Measurements from ENCODE around the gene ATP8A2.

ATP8A2 gene

DNA sequence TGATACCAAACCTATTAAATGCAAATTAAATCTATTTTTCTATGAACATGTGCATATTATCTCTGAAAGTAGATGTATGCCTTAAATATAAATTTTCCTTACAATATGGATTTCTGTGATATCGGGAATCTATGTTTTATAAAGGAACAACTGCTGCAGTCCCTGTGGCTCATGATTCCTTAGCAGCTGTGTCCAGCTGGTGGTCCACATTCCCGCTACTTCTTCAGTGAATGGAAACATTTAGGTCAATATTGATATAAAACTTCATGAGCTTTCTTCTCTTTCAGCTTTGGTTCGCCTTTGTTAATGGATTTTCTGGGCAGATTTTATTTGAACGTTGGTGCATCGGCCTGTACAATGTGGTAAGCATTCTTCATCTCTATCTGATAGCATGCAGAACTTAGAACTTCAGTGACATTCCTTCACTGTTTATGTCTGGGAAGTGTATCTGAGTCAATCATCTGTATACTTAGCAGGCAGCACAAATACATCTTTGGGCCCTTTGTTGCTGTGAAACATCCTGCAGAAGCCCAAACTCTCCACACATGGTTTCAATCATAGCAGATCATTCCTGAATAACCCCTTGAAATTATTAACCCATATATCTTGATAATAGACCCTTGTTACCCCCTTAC lies 456.2 kb downstream of the ATP8A2 start:
- DNase-seq: no peak

DNA sequence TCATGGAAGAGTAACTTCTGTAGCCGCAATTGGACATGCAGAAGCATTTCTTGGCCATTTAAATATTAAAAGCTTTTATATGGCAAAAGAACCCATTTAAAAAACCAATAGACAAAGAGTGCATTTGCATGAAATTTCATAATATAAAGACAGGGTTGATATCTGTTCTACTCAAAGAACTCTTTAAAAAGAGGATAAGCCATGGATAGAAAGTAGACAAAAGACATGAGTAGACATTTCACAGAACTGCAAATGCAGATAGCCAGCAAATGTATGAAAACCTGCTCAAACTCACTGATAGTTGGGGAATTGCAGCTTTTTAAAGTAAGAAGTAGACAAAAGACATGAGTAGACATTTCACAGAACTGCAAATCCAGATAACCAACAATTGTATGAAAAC lies 462.0 kb downstream of the ATP8A2 start:
- no peak for DNase-seq

DNA sequence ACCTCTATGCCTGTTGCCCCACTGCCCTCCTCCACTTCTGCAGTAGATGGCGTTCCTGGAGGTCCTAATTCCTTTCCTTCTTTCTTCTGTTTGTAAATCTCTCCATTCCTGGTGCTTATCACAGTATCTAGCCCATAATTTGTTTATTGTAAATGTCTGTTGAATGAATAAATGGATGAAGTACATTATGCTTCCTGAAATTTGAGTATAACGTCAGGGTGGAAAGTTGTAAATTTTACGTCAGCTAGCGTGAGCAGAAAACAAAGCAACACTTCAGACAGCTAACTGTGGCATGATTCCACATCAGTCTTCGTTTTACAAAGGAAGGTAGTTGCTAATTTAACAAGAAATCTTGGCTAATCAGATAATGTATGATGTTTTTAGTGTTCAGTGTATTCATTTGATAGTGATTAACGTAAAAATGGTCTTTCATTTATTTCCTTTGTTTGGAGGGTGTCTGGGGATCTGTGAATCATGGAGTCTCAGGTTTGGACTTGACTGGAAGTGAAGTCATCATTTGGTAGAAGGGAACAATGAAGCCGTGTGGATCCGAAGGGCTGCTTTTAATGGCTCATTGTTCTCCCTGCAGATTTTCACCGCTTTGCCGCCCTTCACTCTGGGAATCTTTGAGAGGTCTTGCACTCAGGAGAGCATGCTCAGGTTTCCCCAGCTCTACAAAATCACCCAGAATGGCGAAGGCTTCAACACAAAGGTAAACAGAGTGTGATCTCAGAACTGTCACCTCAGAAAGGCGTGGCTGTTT lies 465.0 kb downstream of the ATP8A2 start:
- DNase-seq: no peak

DNA sequence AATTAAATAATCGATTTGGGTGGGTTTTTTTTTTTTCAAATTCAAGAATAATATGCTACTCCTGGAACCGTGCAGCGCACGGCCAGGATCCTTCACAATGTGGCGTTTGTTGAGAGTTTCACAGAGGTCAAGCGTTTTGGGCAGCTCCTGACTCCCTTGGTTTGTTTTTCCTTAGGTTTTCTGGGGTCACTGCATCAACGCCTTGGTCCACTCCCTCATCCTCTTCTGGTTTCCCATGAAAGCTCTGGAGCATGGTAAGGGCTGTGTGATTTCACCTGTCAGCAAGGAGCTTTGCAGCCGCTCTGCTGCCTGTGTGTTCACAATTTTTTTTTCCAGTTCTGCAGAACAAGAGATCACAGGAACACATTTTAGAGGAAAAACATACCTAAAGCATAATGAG lies 467.6 kb downstream of the ATP8A2 start:
- no peak for DNase-seq

DNA sequence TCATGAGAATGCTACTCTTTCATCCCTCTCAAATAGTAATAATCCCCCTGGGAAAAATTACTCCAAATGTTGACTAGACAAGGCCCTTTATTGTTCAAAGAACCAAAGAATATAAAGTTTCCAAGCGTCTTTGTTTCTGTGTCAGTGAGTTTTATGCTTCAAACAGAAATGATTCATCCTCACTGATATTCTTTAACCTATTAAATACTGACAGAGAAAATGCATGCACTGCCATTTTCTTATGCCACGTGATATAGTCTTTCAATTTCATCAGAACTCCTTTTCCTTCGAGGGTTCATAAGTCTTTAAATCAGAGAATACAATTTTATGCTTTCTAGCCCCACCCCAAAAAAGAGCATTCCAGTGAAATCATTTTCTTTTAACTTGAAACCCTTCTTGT lies 468.5 kb downstream of the ATP8A2 start:
- no peak for DNase-seq

DNA sequence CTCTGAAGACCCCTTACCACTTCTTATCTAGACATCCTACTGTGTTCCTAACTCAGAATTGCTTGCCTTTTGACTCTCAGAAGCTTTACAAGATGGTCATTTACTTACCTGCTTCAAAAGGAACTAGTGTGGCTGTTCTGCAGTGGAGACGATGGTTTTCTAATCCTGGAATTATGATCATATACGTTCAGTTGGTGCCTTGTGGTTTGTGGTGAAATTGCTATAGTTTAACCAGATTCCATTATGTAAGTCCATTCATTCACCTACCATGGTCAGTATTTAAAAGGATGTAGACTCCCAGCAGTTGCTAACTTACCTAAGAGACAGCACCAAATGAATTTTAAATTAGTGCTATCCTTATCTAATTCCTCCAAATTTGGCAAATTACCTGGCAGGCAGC lies 469.2 kb downstream of the ATP8A2 start:
- no peak for DNase-seq

DNA sequence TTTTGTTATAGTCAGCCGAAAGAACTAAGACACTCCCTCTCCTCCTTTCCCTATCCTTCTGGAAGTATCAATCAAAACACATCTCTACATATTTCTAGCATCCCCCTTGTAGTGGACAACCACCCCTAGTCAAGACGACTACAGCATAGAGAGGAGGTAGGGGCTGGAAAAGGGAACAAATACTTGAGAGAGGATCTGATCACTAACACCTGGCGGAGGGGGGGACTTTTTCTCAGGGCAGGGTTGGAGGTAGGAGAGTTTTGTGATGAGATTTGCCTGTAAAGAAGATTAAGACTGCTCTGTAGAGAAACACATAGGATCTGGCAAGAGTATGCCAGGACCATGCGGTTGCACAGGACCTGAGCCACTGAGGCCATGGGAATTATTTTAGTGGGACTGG lies 471.9 kb downstream of the ATP8A2 start:
- no peak for DNase-seq

DNA sequence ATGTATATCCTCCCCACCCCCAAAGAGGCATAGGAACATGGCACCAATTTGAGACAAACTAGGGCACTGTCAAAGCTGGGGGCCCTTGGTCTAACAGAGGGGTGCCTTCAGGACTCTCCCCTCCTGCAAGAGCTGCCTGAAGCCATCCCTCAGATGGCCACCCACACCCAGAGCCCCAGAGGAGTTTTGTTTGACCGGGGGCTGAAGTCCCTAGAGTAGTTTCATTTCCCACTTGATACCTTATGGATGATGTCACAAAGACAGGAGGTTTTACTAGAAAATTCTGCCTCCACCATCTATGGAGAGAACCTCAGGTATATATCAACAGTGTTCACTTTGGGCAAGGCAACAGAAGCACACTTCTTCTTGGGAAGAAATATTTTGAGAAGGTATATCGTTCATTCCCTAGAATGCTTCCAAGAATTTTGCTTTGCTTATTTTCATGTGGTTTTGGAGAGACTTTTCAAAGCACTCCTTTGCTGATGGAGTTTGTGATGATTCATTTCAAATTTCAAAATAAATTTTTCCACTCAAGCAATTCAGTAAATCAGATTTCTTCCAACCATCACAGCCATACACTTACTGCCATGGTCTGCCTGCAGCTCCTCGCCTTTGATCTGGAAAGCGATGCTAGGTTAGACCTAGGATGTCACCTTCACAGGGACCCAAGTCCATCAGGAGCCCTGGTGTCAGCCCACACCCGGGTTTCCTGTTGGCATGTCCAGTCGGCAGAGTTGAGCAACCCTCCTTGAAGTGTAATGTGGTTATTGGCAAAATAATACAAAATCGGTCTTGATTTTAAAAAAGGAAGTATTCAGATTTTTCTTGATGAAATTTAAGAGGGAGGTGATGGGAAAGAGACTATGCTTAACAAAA lies 473.0 kb downstream of the ATP8A2 start:
- DNase-seq: no peak

DNA sequence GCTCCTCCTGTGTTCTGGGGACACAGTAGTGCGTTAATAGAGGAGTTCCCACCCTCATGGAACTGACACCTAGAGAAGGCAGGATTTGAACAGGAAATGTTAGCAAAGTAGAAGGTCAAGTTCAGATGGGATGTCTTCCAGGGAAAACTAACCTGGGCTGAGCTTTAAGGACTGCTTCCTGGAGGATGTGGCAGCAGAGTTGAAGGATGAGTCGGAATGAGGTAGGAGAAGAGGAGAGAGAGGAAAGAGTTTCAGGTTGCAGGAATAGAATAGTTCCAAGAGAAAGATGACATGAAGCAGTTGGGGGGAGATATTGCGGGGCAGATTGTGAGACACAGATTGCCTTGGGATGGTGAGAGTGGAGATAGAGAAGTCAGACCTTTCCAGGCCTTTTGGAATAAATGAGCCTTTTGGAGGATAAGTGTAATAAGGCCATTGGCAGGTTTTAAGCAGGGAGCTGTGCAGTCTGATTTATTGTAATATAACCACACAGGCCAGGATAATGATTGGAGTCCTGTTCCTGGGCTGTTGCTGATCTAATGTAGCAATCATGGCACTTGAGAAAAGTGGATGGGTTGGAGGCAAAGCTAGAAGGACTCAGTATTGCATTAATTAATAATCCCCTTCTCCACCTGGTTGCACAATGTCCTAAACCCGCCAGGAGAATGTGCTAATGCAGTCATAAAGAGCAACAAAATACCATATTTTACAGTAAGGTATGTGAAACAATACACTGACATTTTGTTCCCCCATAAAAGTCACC lies 474.6 kb downstream of the ATP8A2 start:
- DNase-seq: no peak

DNA sequence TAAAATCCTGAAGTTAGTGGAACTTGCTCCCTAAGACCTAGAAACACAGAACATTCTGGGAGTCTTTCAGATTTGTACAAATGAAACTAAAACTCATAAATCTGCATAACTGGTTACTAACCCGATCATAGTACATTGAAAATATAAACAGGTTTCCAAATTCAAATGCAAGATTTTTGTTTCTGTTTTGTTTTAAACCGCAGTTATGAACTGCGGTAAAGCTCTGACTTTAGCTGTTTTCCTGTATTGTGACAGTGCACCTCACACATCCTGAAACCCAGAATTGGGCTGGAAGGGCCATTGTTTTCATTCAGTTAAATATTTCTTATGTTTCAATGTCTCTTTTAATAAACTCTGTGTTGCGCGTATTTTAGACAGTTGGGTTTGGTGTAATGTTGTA lies 475.4 kb downstream of the ATP8A2 start:
- no peak for DNase-seq

DNA sequence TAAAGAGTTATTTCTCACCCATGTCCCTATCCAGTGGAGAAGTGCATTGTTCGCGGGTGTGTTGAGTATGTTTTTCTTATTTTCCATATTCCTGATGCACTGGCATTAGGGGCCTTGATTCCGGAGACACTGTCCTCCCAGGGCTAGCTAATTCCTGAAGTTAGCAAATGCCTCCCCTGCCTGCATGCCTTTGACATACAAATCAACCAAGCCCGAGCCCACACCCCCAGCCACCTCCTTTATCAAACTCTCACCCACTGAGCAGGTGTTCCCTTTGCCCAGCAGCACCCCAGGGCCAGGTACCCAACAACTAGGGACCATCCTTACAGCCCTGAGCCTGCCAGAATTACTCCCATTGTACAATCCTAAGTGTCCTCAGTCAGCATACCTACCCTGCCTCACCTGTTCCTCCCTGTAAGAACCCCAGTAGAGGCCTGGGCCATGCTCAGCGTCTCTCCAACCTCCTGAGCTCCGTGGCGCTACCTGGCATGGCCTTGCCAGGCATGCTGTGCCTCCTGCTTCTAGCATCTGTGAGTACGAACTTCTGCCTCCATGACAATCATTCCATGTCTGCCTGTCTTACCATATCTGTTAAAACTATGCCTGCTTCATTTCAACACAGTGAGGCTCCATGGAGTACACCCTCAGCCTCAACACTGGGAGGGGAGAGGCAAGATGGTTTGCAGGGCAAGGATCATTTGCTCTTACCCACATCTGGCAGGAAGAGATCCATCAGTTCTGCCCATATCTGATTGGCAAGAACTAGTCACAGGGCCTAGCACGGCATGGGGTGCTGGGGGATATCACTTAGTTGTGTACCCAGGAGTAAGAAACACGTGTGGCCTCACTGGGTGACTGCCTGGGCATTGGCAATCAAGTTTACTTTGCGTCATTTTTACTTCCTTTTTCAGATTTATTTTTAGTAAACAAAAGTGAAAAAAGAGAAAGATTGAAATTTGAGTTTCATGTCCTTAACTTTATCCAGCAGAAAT lies 476.2 kb downstream of the ATP8A2 start:
- DNase-seq: no peak

DNA sequence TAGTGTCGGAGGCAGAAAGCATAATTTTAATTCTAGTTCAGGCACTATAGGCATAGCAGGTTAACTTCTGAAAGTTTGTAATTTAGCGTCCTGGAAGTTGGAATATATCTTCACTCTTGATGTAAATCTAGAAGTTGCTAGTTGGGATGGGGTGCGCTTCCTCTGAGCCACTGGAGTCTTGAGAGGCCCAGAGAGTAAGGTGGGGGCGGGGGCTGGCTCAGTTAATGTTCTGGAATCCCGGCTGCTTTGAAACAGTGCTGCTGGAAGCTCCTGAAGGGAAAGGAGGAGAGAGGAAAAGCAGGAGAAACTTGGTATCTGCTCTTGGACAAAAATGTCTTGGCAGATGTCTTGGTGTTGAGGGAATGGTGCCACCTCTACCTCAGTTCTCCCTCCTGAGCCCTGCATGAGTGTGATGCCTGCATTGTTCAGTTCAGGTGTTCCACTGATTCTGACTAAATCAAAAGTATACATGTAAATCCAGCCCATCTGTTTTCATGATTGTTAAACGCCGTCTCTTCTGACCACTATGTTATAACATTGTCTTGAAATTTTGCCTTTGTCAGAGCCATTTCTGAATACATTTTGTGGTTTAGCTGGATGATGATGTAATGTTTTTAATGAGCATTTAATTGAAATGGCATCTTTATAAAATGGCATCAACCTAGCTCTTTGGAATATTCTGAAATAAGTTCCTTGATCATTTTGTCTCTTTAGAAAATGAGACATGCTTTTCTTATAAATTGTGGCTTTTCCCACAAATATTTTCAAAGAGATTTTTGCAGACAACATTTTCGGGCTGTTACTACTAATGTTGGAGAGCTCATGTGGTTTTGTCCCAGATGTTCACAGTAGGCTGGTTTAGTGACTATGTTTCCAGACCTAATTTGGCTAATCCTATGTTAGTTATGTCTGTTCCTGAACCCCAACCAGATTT lies 477.3 kb downstream of the ATP8A2 start:
- no peak for DNase-seq

DNA sequence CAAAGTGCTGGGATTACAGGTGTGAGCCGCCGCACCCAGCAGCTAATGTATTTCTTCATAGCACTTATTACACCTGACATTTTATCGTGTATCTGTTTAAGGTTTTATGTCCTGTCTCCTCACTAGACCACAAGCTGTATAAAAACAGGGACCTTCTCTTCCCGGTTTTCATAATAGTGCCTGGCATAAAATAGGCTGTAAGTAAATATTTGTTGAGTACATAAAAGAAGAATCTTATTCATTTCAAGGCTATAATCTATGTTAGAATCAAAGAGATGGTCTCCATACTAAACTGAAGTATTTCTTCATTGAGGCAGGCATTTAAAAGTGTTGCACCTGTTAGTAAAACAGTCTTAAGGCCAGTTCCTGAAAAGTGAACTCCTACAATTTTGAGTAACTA lies 486.1 kb downstream of the ATP8A2 start:
- DNase-seq: no peak

DNA sequence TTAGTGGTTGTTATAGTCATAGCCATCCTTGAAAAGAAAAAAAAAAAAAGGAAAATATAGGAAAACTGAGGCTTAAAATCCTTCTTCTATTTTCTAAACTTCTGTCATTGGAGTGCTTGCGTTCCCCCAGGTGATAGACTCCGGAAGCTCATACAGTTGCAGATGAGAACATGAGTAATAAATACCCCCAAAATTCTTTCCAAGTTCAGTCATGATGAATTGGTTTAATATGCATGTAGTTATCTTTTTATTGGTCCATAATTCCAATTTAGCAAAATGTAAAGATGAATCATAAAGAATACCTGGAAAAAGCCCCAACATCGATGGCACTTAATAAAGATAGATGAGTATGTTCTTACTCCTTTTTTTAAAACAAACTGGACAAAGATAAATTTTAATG lies 487.8 kb downstream of the ATP8A2 start:
- no peak for DNase-seq

DNA sequence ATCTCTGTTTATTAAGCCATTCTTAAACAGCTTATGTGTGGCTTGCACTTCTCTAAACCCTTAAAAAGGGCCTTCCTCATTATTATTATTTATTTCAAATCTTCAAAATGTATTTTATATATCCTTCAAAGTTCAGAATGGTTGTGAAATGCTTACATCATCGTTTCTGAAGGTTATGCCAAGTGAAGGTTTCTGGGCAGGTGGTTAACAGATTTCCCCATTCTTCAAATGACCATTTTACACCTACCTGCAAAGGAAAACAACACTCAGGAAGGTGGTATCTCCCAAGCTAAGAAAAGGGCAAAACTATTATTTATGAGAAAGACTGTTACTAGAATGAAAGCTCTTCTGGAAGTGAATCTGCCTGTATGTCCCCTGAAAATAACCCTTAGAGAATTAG lies 488.5 kb downstream of the ATP8A2 start:
- no peak for DNase-seq

DNA sequence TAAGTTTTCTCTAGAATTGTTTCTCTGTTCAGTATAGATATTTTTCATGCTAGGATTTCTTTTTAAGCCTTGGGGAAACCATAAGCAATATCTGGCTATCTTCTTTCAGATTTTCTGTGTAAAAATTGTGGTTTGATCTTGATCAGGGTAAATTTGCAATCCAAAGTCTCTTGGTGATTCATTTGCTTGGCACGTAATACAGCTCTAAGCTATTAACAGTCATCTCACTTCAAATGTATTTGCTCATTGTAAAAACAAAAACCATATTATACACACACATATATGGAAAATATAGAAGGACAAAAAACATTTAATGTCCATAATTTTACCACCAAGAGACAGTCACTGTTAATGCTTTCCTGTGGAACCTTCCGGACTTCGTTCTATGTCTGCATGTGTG lies 489.1 kb downstream of the ATP8A2 start:
- no peak for DNase-seq

DNA sequence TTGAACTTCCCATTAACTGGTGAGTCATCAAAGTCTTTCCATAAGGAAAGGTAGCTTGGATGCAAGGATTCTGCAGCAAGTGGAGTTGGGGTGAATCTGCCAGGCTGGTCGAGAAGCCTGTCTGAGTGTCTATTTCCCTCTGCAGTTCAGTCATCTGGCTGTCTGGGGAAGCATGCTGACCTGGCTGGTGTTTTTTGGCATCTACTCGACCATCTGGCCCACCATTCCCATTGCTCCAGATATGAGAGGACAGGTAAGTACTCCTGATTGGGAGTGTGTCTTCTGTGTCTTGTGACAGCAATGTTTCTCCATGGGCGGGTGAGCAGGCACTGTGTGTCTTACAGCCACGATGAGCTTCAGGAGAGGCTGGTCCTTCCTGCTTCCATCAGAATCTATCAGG lies 490.4 kb downstream of the ATP8A2 start:
- DNase-seq: no peak

DNA sequence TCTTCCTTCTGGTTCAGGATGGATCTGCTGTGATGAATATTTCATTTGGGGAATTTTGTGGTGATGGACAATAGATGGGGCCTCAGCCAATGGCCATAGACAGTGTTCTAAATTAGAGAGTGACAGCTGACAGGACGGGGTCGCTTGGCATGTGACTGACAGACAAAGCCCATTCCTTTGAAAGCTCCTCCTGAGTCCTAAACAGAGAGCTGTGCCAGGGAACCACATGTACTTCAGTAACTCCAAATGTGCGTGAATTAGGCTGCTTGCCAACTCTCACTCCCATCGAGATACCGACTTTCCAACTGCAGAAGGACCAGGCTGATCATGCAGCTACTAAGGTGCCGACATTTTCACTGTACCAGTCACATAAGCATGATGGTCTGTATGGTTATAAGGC lies 492.3 kb downstream of the ATP8A2 start:
- DNase-seq: no peak

DNA sequence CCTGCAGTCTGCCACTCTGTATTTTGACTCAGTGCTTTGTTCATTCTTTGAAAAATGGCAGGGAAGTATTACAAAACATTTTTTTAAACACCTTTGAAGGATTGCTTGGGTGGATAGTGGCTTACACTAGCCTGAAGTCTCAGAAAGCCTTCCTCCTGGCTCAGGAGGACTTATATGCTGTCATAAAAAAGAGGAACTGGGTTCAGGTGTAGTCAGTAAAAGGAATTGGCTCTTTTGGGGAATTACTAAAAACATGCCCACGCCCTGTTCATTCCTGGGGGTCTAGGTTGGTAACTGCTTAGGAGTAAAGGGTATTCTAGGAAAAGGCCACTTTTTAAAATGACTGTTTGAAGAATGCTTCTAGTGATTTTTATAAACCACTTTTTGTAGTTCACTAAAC lies 493.2 kb downstream of the ATP8A2 start:
- no peak for DNase-seq

DNA sequence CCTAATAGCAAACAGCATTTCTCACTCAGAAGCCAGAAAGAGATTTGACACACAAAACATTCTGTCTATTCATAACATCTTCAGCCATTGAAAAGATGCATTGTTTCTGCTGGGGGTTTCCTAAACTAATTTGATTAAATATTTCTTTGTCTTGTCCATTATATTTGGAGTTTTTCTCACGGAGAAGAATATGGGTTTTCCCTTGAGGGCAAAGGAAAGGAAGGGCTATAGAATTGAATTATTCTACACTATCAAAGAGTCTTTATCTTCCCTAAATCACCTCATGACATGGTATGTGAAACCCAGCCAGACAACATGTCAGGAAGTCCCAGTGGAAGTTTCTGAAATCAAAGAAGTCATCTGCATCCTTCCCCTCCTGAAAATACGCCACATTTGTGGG lies 493.6 kb downstream of the ATP8A2 start:
- no peak for DNase-seq

DNA sequence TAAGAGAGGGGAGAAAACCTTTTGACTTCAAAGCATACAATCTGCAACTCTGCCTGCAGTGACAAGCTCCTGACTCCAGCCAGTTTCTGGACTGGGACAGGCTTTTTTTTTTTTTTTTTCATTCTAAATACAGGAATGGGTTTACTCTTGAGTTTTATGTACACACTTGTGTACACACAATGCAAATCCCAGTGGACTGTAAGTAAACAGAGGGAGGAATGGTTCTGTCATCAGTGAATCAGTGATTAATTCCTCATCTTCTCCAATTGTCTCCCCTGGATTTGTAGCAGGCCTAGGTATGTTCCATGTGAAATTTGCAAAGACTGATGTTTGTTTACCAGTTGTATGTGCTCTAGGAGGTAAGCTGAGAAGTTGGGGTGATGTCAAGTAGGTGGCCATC lies 495.3 kb downstream of the ATP8A2 start:
- DNase-seq: no peak
